ENCODE measurements around the gene LRRK2. TPM values are rescaled to one million over a fixed set of nuclear protein-coding genes. Genes with fewer than 3 reads are reported as not detected.
"Not testable (repeated sequence)": the region's sequence is repeated elsewhere in the genome, so short reads cannot be mapped to it uniquely, and the experiment has no call there.

The LRRK2 gene
- total RNA-seq, 2 experiments from 2014 or later: 0.05 to 0.25 TPM

GRCh38 chr12:40244526-40245156 is 19.8 kb downstream of the LRRK2 start:
- H3K9me3 Mint-ChIP-seq; H3K36me3 Mint-ChIP-seq (ENCODE audit: low read depth); H3K4me3 Mint-ChIP-seq; H3K4me1 Mint-ChIP-seq; DNase-seq; H3K27ac Mint-ChIP-seq; CTCF ChIA-PET; H3K27me3 Mint-ChIP-seq; POLR2A ChIA-PET: not testable (repeated sequence)

- ChIA-PET CTCF (no interaction called here), POLR2A (interaction anchor here (0.7 kb wide), 1 partner anchor 754 kb away, joined by 3 read pairs; no protein-coding TSS in a partner anchor)
- Mint-ChIP-seq H3K27ac (no peak overlapping the region), H3K4me3 (no peak overlapping the region), H3K9me3 (no peaks in the 10 kb centered on the region), H3K36me3 (ENCODE audit: low read depth) (no peaks in the 10 kb centered on the region), H3K27me3 (no peaks in the 10 kb centered on the region), H3K4me1 (no peaks in the 10 kb centered on the region)
- no peak for DNase-seq
Measured at GRCh38 chr12:40248034-40248433, 23.2 kb downstream of the LRRK2 start.

GRCh38 chr12:40248585-40249297 is 23.9 kb downstream of the LRRK2 start:
- H3K9me3 Mint-ChIP-seq: no peaks in the 10 kb centered on the region
- CTCF ChIA-PET: no interaction called here
- POLR2A ChIA-PET: interaction anchor here (0.7 kb wide), 1 partner anchor 755 kb away, joined by 3 read pairs; no protein-coding TSS in a partner anchor

GRCh38 chr12:40250652-40251051 is 25.9 kb downstream of the LRRK2 start:
- H3K4me1 Mint-ChIP-seq; H3K36me3 Mint-ChIP-seq (ENCODE audit: low read depth); H3K27me3 Mint-ChIP-seq; CTCF ChIA-PET; H3K4me3 Mint-ChIP-seq; POLR2A ChIA-PET; H3K27ac Mint-ChIP-seq; DNase-seq; H3K9me3 Mint-ChIP-seq: not testable (repeated sequence)

More at GRCh38 chr12:40248585-40249297, 23.9 kb downstream of the LRRK2 start:
- Mint-ChIP-seq H3K27me3 (no peaks in the 10 kb centered on the region), H3K36me3 (ENCODE audit: low read depth) (no peaks in the 10 kb centered on the region), H3K27ac (no peak overlapping the region), H3K4me3 (no peak overlapping the region), H3K4me1 (no peaks in the 10 kb centered on the region)
- DNase-seq: no peak

DNA sequence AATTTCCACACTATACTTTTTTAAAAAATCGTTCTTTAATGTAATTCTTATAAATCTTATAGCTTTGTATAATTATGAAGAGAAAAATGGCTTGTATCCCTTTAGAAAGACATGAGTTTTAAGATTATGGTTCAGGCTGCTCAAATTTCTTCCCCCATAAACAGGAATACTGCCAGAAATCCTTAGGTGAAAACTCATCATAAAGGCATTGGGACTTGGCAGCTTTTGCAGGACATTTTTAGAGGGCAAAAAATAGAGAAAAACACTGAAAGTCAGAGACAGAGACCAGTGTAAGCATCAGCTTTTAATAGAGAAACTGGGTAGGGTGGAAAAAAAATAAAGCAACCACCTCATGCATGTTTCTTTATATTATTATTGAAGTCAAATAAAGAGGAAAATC is 29.1 kb downstream of the LRRK2 start:
- Mint-ChIP-seq H3K4me1 (no peaks in the 10 kb centered on the region), H3K36me3 (ENCODE audit: low read depth) (no peaks in the 10 kb centered on the region), H3K4me3 (no peak overlapping the region), H3K9me3 (no peaks in the 10 kb centered on the region), H3K27me3 (no peaks in the 10 kb centered on the region), H3K27ac (no peak overlapping the region)
- DNase-seq: no peak
- ChIA-PET CTCF (no interaction called here), POLR2A (no interaction called here)

DNA sequence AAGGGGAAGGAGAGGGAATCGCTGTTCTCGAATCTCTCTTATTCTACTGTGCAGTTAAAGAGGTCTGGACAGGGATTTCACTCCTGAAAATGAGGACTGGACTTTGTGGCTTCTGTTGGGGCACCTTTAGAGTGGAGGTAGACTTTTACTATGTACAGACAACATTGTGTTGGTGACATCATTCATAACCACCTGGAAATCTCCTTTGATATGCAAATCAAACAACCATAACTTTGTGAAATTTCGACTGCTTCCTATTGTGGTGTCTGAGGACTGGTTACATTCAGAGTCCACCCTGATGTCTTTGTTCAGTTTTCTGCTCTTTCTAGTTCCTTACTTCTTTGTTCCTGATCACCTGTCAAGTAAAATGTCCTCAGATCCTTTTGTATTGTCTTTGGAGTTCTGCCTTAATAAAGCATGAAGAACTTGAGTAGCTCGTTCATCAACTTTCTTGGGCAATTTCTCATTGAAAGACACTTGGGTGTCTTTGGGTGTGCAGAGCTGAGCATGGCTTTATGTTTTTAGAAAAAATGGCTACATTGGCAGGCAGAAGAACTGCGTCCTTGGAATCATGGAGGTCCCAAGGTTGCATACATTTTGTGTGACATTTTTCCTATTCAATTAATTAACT is 29.8 kb downstream of the LRRK2 start:
- no peak overlapping the region for H3K27ac Mint-ChIP-seq
- ChIA-PET CTCF (no interaction called here), POLR2A (no interaction called here)
- no peaks in the 10 kb centered on the region for H3K4me1 Mint-ChIP-seq
- no peak overlapping the region for H3K4me3 Mint-ChIP-seq
- H3K36me3 Mint-ChIP-seq (ENCODE audit: low read depth): no peaks in the 10 kb centered on the region
- no peaks in the 10 kb centered on the region for H3K9me3 Mint-ChIP-seq
- no peak for DNase-seq
- no peaks in the 10 kb centered on the region for H3K27me3 Mint-ChIP-seq

- H3K4me3 Mint-ChIP-seq: no peak overlapping the region
- POLR2A ChIA-PET: no interaction called here
- DNase-seq: no peak
- H3K4me1 Mint-ChIP-seq: no peaks in the 10 kb centered on the region
- no peaks in the 10 kb centered on the region for H3K9me3 Mint-ChIP-seq
- CTCF ChIA-PET: no interaction called here
- no peaks in the 10 kb centered on the region for H3K36me3 Mint-ChIP-seq (ENCODE audit: low read depth)
- no peak overlapping the region for H3K27ac Mint-ChIP-seq
- no peaks in the 10 kb centered on the region for H3K27me3 Mint-ChIP-seq
Measured at GRCh38 chr12:40258371-40258770, 33.6 kb downstream of the LRRK2 start.

DNA sequence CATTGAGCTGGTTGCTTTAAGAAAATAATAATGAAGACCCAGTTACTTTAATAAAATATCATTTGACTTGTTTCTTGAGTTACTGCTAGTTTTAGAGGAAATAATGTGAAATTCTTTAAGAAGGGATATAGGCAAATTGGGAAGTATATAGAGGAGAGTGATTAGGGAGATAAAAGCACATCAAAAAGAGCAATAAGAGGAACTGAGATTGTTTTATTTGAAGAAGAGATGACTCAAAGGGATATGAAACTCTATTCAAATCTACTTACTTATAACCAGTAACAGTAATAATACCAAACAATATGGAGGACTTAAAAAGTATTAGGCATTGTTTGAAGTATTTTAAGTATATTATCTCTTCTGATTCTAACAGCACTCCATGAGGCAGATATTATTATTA is 37.1 kb downstream of the LRRK2 start:
- no peaks in the 10 kb centered on the region for H3K27me3 Mint-ChIP-seq
- POLR2A ChIA-PET: no interaction called here
- H3K9me3 Mint-ChIP-seq: no peaks in the 10 kb centered on the region
- DNase-seq: no peak
- no peak overlapping the region for H3K27ac Mint-ChIP-seq
- H3K4me1 Mint-ChIP-seq: no peaks in the 10 kb centered on the region
- H3K4me3 Mint-ChIP-seq: no peak overlapping the region
- CTCF ChIA-PET: no interaction called here
- no peaks in the 10 kb centered on the region for H3K36me3 Mint-ChIP-seq (ENCODE audit: low read depth)

DNA sequence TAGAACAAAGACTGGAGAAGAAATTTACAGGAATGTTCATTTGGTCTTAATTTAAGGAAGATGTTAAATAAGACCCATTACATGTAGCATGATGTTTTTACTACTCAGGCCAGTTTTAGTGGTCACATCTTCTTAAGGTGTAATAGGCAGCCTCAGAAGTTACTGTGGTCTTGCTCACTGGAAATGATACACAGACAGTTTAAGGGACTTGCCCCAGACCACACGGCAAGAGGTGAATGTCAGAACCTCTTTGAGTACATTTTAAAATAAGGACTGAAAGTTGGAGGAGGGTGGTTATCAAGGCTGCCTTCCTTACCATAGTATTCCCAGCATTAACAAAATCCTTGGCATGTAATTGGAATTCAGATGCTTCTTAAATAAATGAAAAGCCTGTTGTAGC is 37.9 kb downstream of the LRRK2 start:
- no peak for DNase-seq
- POLR2A ChIA-PET: no interaction called here
- no peak overlapping the region for H3K27ac Mint-ChIP-seq
- no peaks in the 10 kb centered on the region for H3K36me3 Mint-ChIP-seq (ENCODE audit: low read depth)
- CTCF ChIA-PET: no interaction called here
- no peaks in the 10 kb centered on the region for H3K9me3 Mint-ChIP-seq
- H3K4me3 Mint-ChIP-seq: no peak overlapping the region
- H3K4me1 Mint-ChIP-seq: no peaks in the 10 kb centered on the region
- H3K27me3 Mint-ChIP-seq: no peaks in the 10 kb centered on the region

- no peaks in the 10 kb centered on the region for H3K27me3 Mint-ChIP-seq
- H3K4me1 Mint-ChIP-seq: no peaks in the 10 kb centered on the region
- H3K27ac Mint-ChIP-seq: no peak overlapping the region
- no peaks in the 10 kb centered on the region for H3K36me3 Mint-ChIP-seq (ENCODE audit: low read depth)
- no peaks in the 10 kb centered on the region for H3K9me3 Mint-ChIP-seq
- no peak overlapping the region for H3K4me3 Mint-ChIP-seq
- ChIA-PET CTCF (no interaction called here), POLR2A (no interaction called here)
- DNase-seq: no peak
Measured at GRCh38 chr12:40263616-40264409, 39.0 kb downstream of the LRRK2 start.

DNA sequence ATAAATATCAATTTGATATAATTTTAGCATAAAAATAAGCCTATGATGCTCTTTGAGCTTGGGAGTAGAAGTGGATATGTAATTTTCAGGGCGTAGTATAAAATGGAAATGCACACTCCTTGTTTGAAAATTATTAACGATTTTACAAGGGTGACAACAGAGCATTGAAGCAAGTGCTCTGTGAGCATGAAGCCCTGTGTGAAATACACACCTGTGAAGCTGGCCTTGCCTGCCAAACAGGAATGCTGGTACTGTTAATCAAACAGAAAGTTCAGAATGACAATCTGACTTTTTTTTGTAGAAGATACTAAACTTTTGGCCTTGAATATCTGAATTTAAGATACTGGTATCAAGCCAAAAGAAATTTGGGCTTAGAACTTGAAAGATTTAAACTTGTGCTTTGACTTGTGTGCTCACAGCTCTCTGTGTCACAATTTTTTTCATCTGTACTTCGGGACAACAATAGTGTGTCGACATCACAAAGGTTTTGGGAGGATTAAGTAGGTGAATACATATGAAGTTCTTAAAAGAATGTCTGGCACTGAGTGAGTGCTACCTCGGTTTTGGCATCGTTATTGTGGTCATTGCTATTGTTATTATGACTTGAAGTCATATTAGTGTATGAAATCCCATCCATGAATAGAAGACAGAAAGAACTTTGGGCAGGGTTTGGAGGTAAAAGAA is 47.3 kb downstream of the LRRK2 start:
- Mint-ChIP-seq H3K27ac (no peak overlapping the region), H3K36me3 (ENCODE audit: low read depth) (no peaks in the 10 kb centered on the region), H3K27me3 (no peaks in the 10 kb centered on the region), H3K4me1 (no peaks in the 10 kb centered on the region), H3K9me3 (no peaks in the 10 kb centered on the region), H3K4me3 (no peak overlapping the region)
- ChIA-PET POLR2A (no interaction called here), CTCF (interaction anchor here (1.2 kb wide), 1 partner anchor 53 kb away, joined by 3 read pairs; no protein-coding TSS in a partner anchor)
- no peak for DNase-seq

DNA sequence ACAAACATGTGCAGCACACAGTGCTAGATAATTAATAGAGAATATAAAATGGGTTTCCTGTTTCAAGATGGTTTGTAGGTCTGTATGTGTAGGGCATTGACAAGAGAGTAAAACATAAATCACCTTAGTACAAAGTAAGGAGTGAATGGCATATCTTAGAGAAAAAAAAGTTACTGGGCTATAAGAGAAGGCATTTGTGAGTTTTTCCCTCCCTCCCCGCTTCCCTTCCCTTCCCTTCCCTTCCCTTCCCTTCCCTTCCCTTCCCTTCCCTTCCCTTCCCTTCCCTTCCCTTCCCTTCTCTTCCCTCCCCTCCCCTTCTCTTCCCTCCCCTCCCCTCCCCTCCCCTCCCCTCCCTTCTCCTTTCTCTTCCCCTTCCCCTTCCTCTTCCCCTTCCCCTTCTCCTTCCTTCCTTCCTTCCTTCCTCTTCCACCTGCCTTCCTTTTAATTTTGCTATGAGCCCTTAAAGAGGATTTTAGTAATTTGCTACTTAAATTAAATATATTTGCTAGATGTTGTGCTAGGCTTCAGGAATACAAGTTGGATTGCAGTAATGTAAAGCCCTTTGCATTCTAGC is 57.1 kb downstream of the LRRK2 start:
- Mint-ChIP-seq H3K27ac (no peak overlapping the region), H3K9me3 (no peaks in the 10 kb centered on the region), H3K27me3 (no peaks in the 10 kb centered on the region), H3K36me3 (ENCODE audit: low read depth) (no peaks in the 10 kb centered on the region), H3K4me1 (no peaks in the 10 kb centered on the region), H3K4me3 (no peak overlapping the region)
- ChIA-PET CTCF (no interaction called here), POLR2A (no interaction called here)
- no peak for DNase-seq

GRCh38 chr12:40286583-40286982 is 61.8 kb downstream of the LRRK2 start:
- H3K27me3 Mint-ChIP-seq: no peaks in the 10 kb centered on the region
- H3K4me1 Mint-ChIP-seq: no peaks in the 10 kb centered on the region
- H3K27ac Mint-ChIP-seq: no peak overlapping the region
- DNase-seq: no peak
- ChIA-PET CTCF (no interaction called here), POLR2A (no interaction called here)
- no peaks in the 10 kb centered on the region for H3K36me3 Mint-ChIP-seq (ENCODE audit: low read depth)
- no peaks in the 10 kb centered on the region for H3K9me3 Mint-ChIP-seq
- no peak overlapping the region for H3K4me3 Mint-ChIP-seq

Data from activated CD4-positive, alpha-beta memory T cell treated with anti-CD3 and anti-CD28 coated beads, Interleukin-2, amount 10 ng/mL, durations not matched to agents 7 days and 5 days (primary cell).